ENCODE data around the gene HIC1. TPM values are rescaled to one million over a fixed set of nuclear protein-coding genes. Genes with fewer than 3 reads are reported as not detected.
"Not testable (repeated sequence)": the region's sequence is repeated elsewhere in the genome, so short reads cannot be mapped to it uniquely, and the experiment has no call there.

Gene HIC1
- total RNA-seq, 2 donors from 2014 or later, result 20.5 to 33.1 TPM

DNA sequence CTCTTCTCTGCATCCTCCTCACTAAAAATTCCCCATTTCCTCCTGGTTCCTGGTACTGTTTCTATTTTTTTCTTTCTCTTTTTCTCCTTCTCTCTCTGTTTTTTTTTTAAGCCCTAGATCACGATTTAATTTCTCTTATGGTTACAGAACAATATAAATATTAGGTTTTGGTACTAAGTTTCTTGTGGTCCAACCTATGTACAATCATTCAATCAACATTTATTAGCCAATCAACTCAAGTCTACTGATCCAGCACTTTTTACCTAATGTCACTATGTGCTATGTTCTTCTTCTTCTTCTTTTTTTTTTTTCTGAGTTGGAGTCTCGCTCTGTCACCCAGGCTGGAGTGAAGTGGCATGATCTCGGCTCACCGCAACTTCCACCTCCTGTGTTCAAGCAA, 42.4 kb upstream of the HIC1 start:
- intact Hi-C loops (cut with DNase I), result no loop called here
- H3K4me1 ChIP-seq (replicated peaks), result peaks cover 3% of the 10 kb centered on the region
- no peak for TF ChIP-seq POLR2AphosphoS5 (IDR thresholded peaks at IDR 0.05)
- no peak for TF ChIP-seq POLR2A (IDR thresholded peaks at IDR 0.05)
- TF ChIP-seq, protein P1, sequence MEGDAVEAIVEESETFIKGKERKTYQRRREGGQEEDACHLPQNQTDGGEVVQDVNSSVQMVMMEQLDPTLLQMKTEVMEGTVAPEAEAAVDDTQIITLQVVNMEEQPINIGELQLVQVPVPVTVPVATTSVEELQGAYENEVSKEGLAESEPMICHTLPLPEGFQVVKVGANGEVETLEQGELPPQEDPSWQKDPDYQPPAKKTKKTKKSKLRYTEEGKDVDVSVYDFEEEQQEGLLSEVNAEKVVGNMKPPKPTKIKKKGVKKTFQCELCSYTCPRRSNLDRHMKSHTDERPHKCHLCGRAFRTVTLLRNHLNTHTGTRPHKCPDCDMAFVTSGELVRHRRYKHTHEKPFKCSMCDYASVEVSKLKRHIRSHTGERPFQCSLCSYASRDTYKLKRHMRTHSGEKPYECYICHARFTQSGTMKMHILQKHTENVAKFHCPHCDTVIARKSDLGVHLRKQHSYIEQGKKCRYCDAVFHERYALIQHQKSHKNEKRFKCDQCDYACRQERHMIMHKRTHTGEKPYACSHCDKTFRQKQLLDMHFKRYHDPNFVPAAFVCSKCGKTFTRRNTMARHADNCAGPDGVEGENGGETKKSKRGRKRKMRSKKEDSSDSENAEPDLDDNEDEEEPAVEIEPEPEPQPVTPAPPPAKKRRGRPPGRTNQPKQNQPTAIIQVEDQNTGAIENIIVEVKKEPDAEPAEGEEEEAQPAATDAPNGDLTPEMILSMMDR (IDR thresholded peaks at IDR 0.05), result no peak
- H3K4me3 ChIP-seq, result no peak overlapping the region
- H3K27me3 ChIP-seq (replicated peaks; ENCODE audit: insufficient read depth), result no peaks in the 10 kb centered on the region
- H3K36me3 ChIP-seq, result no peaks in the 10 kb centered on the region
- H3K27ac ChIP-seq, result peak overlapping the region; percentile 66 to 86
- DNase-seq (ENCODE audit: low spot score), result no peak
- 87% methylated on average over 4 of the region's 4 CpGs for WGBS
- H3K9me3 ChIP-seq, result no peaks in the 10 kb centered on the region

DNA sequence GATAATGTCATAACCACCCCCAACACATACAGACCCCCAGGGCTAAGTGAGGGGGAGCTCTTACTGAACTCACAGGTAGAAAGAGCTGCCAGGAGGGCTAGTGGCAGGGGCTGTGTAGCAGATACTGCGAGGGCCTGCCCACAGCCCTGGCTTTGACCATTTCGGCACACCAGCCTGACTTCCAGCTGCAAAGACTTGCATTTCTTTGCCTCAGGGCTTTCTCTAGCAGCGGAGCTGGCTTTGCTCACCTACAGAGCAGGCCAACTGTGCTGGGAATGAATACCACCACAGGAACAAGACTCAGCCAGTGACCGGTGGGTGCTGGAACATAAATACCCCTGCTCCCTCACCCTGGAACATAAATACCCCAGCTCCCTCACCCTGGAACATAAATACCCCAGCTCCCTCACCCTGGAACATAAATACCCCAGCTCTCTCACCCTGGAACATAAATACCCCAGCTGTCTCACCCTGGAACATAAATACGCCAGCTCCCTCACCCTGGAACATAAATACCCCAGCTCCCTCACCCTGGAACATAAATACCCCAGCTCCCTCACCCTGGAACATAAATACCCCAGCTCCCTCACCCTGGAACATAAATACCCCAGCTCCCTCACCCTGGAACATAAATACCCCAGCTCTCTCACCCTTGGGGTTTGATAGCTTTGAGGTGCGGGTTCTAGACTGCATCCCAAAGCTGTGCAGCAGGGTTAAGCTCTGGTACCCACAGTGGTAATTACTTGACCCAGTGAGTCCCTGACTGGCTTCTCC, 41.5 kb upstream of the HIC1 start:
- peak overlapping the region; percentile 66 to 86 for H3K27ac ChIP-seq
- H3K4me3 ChIP-seq; H3K4me1 ChIP-seq (replicated peaks); DNase-seq (ENCODE audit: low spot score); H3K27me3 ChIP-seq (replicated peaks; ENCODE audit: insufficient read depth); H3K36me3 ChIP-seq; H3K9me3 ChIP-seq; intact Hi-C loops (cut with DNase I): not testable (repeated sequence)
- WGBS, result 61% methylated on average over 6 of the region's 6 CpGs

DNA sequence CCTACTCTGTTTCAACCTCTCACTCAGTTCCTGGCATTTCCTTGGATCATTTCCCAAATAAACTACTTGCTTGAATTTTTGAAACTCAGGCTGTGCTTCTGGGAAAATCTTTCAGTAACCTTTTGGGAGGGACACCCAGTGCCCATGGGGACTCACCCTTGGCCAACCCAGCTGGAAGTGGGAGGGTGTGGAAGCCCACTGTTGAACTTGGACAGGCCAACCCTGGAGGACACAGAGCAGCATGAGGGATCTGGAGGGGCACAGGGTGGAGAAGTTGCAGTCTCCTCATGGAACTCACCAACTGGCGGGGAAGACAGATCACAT, 40.9 kb upstream of the HIC1 start:
- TF ChIP-seq, protein P1 (IDR thresholded peaks at IDR 0.05), result no peak
- no peak for TF ChIP-seq POLR2A (IDR thresholded peaks at IDR 0.05)
- no peak for TF ChIP-seq POLR2AphosphoS5 (IDR thresholded peaks at IDR 0.05)
- no peaks in the 10 kb centered on the region for H3K36me3 ChIP-seq
- intact Hi-C loops (cut with DNase I), result no loop called here
- H3K27ac ChIP-seq, result no peak overlapping the region
- WGBS, result 89% methylated on average over 1 of the region's 1 CpG
- DNase-seq (ENCODE audit: low spot score), result no peak
- H3K4me1 ChIP-seq (replicated peaks), result peaks cover 3% of the 10 kb centered on the region
- no peaks in the 10 kb centered on the region for H3K9me3 ChIP-seq
- no peak overlapping the region for H3K4me3 ChIP-seq
- no peaks in the 10 kb centered on the region for H3K27me3 ChIP-seq (replicated peaks; ENCODE audit: insufficient read depth)

DNA sequence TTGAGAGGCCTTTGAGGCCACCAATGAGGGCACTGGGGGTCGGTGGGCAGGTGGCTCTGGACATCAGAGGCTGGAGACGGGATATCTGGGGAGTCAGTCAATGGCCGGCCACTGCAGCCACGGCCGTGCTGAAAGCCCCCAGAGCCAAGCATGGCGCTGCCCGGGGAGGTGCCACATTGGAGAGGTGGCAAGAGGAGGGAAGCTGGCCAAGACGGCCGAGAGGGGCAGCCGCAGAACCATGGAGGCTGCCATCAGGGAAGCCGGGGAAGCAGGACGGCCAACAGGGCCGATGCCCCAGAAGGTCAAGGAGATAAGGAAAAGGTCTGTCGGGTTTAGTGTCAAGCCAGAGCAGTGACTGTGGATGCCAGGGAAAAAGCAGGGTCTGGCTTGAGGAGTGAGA, 39.6 kb upstream of the HIC1 start:
- TF ChIP-seq, protein P1 (IDR thresholded peaks at IDR 0.05), result no peak
- no peak for DNase-seq (ENCODE audit: low spot score)
- Histone ChIP-seq H3K4me1 (replicated peaks) (peaks cover 3% of the 10 kb centered on the region), H3K27me3 (replicated peaks; ENCODE audit: insufficient read depth) (no peaks in the 10 kb centered on the region), H3K9me3 (no peaks in the 10 kb centered on the region), H3K36me3 (no peaks in the 10 kb centered on the region), H3K4me3 (no peak overlapping the region), H3K27ac (no peak overlapping the region)
- WGBS, result 91% methylated on average over 14 of the region's 14 CpGs
- intact Hi-C loops (cut with DNase I), result no loop called here

DNA sequence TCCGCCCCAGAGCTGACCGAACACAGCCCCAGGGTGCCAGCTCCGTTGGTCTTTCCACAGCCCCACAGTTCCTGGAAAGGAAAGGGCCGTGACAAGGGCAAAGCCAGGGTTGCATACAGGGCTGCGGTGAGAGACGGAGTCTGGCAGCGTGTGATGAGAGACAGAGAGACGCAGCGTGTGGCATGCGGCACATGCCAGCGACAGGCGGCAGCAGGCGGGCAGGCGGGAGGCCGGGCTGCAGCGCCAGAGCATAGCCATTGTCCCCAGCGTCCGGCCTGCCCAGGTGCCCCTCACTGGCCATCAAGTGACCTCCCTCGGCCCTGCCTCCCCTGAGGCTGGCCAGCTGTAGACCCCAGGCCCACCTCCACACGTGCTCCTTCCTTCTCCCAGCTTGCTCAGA, 38.4 kb upstream of the HIC1 start:
- peaks cover 3% of the 10 kb centered on the region for H3K4me1 ChIP-seq (replicated peaks)
- intact Hi-C loops (cut with DNase I), result no loop called here
- TF ChIP-seq, protein P1 (IDR thresholded peaks at IDR 0.05), result no peak
- TF ChIP-seq POLR2A (IDR thresholded peaks at IDR 0.05), result no peak
- TF ChIP-seq POLR2AphosphoS5 (IDR thresholded peaks at IDR 0.05), result no peak
- whole genome bisulfite sequencing, result 56% methylated on average over 20 of the region's 20 CpGs
- H3K27me3 ChIP-seq (replicated peaks; ENCODE audit: insufficient read depth), result no peaks in the 10 kb centered on the region
- DNase-seq (ENCODE audit: low spot score), result no peak
- H3K4me3 ChIP-seq, result no peak overlapping the region
- no peaks in the 10 kb centered on the region for H3K36me3 ChIP-seq
- H3K9me3 ChIP-seq, result no peaks in the 10 kb centered on the region
- H3K27ac ChIP-seq, result no peak overlapping the region
